NCI-H128 (cell line): ENCODE measurements around the gene NDUFB11.

Source experiments
- DNase-seq: peaks from one replicate; lab custom pipeline; 2025; ENCODE audit not compliant: unreplicated experiment; lab: John Stamatoyannopoulos, UW

The NDUFB11 gene

DNA sequence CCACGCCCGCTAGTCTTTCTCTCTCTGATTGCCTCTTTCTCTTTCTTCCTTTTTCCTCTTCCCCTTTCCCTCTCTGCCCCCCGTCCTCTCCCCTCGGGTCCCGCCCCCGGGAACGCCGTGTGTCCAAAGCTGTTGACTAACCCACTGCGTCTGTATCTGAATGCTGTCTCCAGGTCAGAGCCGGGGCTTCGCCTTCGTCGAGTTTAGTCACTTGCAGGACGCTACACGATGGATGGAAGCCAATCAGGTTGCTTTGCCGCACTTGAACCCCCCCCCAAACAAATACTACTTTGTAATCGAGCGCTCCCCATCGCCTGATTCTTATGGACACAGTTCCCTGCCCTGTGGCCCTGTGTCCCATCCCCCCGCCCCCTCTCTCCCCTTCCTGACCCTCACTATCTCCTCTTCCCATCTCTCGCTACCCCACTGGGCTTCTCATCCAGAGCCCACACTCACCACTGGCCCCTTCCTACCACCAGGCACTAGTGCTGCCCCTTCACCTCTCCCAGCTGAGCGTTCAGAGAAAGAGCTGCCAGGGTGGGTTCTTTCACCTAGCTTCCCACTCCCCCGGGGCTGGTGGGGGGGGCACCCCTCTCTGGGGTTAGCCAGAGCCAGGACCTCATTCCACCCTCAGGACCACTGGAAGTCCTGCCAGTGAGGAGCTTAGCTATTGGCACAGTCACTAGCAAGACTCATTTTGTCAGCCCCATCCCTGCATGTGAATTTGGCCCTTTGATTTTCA, 30.5 kb upstream of the NDUFB11 start:
- no peak for DNase-seq

- DNase-seq, result no peak
Observed at GRCh38 chrX:47174376-47174775, 29.9 kb upstream of the NDUFB11 start.

DNA sequence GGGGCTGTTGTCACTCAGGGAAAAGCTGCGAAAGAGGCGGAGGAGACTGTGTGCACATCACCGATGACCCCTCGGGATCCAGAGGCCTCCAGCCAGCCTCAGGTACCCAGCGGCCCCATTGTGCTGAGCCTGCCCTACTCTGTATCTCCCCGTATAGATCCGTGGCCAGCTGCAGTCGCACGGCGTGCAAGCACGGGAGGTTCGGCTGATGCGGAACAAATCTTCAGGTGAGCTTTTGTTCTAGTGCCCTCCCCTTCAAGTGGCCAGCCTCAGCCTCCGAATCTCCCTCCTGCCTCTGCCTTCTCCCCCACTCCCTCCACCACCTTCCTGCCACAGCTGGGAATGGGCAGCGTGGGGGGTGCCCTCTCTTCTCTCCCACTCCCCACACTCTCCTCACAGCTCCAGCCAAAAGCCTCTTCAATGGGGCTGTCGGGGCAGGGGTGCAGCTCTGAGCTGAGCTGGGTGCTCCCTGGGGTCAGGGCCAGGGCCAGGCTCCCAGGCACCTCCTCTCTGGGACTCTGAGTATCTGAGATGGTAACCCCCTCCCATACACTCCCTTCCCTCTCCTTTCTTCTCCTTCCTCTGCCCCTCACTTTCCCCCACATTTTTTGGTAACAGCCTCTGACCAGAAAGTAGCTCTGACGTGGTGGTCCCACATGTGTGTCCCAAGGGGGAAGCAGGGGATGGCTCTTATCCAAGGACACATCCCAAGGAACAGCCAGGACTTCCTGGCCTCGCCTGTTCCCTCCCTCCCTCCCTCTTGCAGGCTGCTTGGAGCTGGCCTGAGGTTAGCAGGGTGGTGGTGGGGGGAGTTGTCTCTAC, 28.7 kb upstream of the NDUFB11 start:
- DNase-seq, result no peak

- no peak for DNase-seq
Observed at GRCh38 chrX:47172549-47172948, 28.0 kb upstream of the NDUFB11 start.

DNA sequence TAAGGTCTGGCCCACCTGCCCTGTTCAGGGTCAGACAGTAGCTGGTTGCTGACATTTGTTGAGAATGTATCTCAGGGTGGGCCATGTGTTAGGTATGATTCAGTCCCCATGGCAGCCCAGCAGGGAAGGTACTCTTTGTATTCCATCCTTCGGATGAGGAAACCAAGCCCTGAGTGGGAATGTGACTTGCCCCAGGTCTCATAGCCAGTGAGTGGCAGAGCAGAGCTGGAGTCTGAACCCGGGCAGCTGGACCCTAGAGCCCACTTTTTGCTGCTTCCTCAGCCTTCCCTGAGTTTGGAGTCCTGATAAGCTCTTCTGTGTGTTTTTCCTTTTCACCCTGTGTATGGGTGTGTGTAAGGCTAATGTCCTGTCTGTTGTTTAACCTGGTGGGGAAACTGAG, 27.5 kb upstream of the NDUFB11 start:
- DNase-seq, result no peak

- DNase-seq, result no peak
Observed at GRCh38 chrX:47170861-47171692, 26.6 kb upstream of the NDUFB11 start.

DNA sequence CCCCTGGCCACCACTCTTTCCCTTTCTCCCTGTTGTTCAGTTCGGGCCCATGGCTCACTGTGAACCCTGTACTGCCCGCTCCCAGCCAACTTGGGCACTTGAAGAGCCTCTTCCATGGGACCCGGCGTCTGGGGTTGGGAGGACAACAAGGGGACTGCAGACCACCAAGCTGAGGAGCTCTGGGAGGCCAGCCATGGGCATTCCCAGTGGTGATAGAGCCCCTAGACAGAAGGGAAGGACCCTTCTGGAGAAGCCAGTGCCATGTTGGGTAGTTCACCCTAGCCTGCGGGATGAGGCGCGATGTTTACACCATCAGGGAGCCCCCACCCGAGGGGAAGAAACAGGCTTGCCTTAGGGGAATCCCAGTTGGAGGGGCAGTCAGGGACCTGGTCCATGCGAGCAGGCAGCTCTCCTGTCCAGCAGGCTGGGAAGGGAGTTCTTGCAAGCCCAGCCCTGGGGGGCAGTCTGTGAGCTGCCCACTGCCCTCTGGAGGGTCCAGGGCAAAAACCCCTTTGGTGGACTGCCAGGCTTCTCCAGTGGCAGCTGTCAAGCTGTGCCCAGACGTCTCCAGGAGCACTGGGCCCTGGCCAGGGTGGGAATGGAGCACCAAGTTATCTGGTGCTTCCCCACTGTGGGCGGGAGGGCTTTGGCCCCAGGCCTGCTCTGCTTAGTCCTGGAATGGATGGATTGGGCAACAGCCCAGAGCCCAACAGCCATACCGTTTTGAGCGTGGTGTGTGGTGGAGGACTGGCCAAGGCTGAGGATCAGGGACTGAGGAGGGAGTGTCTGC, 25.4 kb upstream of the NDUFB11 start:
- DNase-seq, result no peak

DNA sequence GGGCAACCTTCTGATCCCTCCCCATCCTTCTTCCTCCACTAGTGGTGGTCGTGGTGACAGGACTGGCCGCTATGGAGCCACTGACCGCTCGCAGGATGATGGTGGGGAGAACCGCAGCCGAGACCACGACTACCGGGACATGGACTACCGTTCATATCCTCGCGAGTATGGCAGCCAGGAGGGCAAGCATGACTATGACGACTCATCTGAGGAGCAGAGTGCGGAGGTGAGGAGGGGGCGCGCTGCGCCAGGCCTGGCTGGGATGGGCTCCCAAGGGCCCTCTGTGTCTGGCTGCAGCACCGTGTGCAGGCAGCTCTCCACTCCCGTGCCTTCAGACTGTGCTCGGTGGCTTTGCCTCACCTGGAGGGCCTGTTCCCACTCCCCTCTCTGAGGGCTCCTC, 24.8 kb upstream of the NDUFB11 start:
- DNase-seq, result no peak

GRCh38 chrX:47168495-47169073, 24.1 kb upstream of the NDUFB11 start:
- no peak for DNase-seq

DNA sequence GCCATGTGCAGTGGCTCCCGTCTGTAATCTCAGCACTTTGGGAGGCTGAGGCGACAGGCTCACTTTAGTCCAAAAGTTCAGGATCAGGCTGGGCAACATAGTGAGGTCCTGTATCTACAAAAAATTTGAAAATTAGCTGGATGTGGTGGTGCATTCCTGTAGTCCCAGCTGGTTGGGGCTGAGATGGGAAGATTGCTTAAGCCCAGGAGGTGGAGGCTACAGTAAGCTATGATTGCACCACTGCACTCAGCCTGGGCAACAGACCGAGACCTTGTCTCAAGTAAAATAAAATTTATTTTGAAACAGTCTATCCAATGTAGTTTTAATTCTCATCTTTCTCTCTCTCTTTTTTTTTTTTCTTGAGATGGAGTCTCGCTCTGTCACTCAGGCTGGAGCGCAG, 21.6 kb upstream of the NDUFB11 start:
- no peak for DNase-seq

DNA sequence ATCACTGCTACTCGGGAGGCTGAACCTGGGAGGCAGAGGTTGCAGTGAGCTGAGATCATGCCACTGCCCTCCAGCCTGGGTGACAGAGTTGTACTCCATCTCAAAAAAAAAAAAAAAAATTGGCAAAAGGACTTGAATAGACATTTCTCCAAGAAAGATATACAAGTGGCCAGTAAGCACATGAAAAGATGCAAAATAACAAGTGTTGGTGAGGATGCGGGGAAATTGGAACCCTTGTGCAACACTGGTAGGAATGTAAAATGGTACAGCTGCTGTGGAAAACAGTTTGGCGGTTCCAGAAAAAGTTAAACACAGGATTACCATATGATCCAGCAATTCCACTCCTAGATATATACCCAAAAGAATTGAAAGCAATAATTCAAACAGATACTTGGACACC, 19.9 kb upstream of the NDUFB11 start:
- no peak for DNase-seq

GRCh38 chrX:47162927-47163583, 18.6 kb upstream of the NDUFB11 start:
- DNase-seq, result no peak

DNA sequence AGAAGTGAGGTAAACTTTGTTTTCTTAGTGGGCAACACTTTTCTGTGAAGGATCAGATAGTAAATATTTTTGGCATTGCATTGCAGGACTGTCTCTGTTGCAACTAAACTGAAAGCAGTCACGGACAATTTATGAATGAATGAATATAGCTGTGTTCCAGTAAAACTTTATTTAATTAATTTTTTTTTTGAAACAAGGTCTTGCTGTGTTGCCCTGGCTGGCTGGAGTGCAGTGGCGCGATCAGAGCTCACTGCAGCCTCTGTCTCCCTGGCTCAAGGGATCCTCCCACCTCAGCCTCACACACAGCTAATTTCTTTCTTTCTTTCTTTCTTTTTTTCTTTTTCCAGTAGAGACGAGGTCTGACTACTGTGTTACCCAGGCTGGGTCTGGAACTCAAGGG, 16.3 kb upstream of the NDUFB11 start:
- DNase-seq, result no peak

DNA sequence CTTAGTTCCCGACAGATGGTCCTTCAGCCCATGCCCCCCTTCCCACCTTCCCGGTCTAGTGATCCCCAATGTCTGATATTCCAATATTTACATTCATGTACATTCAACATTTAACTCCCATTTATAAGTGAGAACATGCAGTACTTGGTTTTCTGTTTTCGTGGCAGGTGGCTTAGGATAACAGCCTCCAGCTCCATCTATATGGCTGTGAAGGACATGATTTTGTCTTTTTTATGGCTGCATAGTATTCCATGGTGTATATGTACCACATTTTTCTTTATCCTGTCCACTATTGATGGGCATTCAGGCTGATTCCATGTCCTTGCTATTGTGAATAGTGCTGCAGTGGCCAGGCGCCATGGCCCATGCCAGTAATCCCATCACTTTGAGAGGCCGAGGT, 14.3 kb upstream of the NDUFB11 start:
- DNase-seq, result no peak

GRCh38 chrX:47158131-47158530, 13.6 kb upstream of the NDUFB11 start:
- no peak for DNase-seq

GRCh38 chrX:47156611-47157520, 12.4 kb upstream of the NDUFB11 start:
- no peak for DNase-seq

GRCh38 chrX:47151435-47151834, 6.9 kb upstream of the NDUFB11 start:
- DNase-seq, result no peak

- DNase-seq, result no peak
Observed at GRCh38 chrX:47148946-47149345, 4.4 kb upstream of the NDUFB11 start.
